MM.1S (cell line): ENCODE data around the gene NR4A2.

Experiments used
- DNase-seq: peaks from one replicate; pipeline ENCODE4 v3.0.0-alpha.2; 2015
- H2AFZ ChIP-seq: fragments of 300-600 bp; sonication (generic); 2 replicates; pipeline ENCODE4 v1.6.0; 2016; ENCODE audit warnings: antibody characterized with exemption, low read length
- H3F3A ChIP-seq: fragments of 300-600 bp; sonication (generic); 2 replicates; pipeline ENCODE4 v1.6.1; 2016; ENCODE audit warnings: mild to moderate bottlenecking, antibody characterized with exemption, low read length, moderate library complexity, mixed read lengths; ENCODE audit not compliant: insufficient read depth
- H3K27ac ChIP-seq: fragments of 300-600 bp; sonication (generic); 2 replicates; pipeline ENCODE4 v1.5.1; 2016; ENCODE audit warnings: mild to moderate bottlenecking, low read length
- H3K27me3 ChIP-seq: fragments of 300-600 bp; sonication (generic); replicated peaks from 2 replicates; pipeline ENCODE4 v1.6.0; 2016; ENCODE audit warnings: low read length; ENCODE audit not compliant: insufficient read depth
- H3K36me3 ChIP-seq: fragments of 300-600 bp; sonication (generic); replicated peaks from 2 replicates; pipeline ENCODE4 v1.6.1; 2016; ENCODE audit warnings: mild to moderate bottlenecking, low read length, mixed read lengths; ENCODE audit not compliant: insufficient read depth
- H3K4me1 ChIP-seq: fragments of 300-600 bp; sonication (generic); 2 replicates; pipeline ENCODE4 v1.6.1; 2016; ENCODE audit warnings: low read length, mixed read lengths
- H3K4me2 ChIP-seq: fragments of 300-600 bp; sonication (generic); 2 replicates; pipeline ENCODE4 v1.6.0; 2016; ENCODE audit warnings: low read depth, low read length
- H3K4me3 ChIP-seq: fragments of 300-600 bp; sonication (generic); 2 replicates; pipeline ENCODE4 v1.5.1; 2016; ENCODE audit warnings: low read length, mixed read lengths
- H3K79me2 ChIP-seq: fragments of 300-600 bp; sonication (generic); 2 replicates; pipeline ENCODE4 v1.6.1; 2016; ENCODE audit warnings: mixed run types, low read length, mixed read lengths
- H3K9ac ChIP-seq: fragments of 300-600 bp; sonication (generic); 2 replicates; pipeline ENCODE4 v1.6.1; 2016; ENCODE audit warnings: low read length, mixed read lengths
- H3K9me2 ChIP-seq: fragments of 300-600 bp; sonication (generic); replicated peaks from 2 replicates; pipeline ENCODE4 v1.6.1; 2016; ENCODE audit warnings: mild to moderate bottlenecking, low read length, mixed read lengths; ENCODE audit not compliant: insufficient read depth
- H3K9me3 ChIP-seq: fragments of 300-600 bp; sonication (generic); replicated peaks from 2 replicates; pipeline ENCODE4 v1.6.1; 2016; ENCODE audit warnings: mild to moderate bottlenecking, low read length, mixed read lengths; ENCODE audit not compliant: insufficient read depth
- H4K20me1 ChIP-seq: fragments of 300-600 bp; sonication (generic); 2 replicates; pipeline ENCODE4 v1.6.1; 2016; ENCODE audit warnings: mild to moderate bottlenecking, low read length, moderate library complexity, mixed read lengths; ENCODE audit not compliant: insufficient read depth
- EZH2 ChIP-seq: fragments of 300-600 bp; sonication (generic); optimal IDR thresholded peaks from 2 replicates; pipeline ENCODE3; 2017; ENCODE audit warnings: low read depth, mild to moderate bottlenecking, antibody characterized with exemption, low read length, mixed read lengths
- EZH2phosphoT487 ChIP-seq: fragments of 300-600 bp; sonication (generic); IDR thresholded peaks from 2 replicates; pipeline ENCODE4 v1.6.1; 2018; ENCODE audit warnings: antibody characterized with exemption, low read length
- TF ChIP-seq, protein P1 (sequence below): fragments of 300-600 bp; sonication (generic); IDR thresholded peaks from 2 replicates; pipeline ENCODE4 v1.5.1; 2016; ENCODE audit warnings: antibody characterized with exemption, low read length, mixed read lengths

Gene NR4A2

DNA sequence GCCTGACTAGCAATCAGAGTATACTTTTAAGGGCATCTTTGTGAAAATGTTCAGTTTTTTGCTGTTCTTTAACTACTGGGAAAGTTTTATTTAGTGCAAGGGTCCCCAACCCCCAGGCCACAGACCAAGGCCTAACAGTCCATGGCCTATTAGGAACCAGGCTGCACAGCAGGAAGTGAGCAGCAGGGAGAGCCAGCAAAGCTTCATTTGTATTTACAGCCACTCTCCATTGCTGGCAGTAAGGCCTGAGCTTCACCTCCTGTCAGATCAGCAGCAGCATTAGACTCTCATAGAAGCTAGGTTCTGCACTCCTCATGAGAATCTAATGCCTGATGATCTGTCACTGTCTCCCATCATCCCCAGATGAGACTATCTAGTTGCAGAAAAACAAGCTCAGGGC, 17.1 kb upstream of the NR4A2 start:
- H3K9ac ChIP-seq = no peak overlapping the region
- H3K4me2 ChIP-seq = no peak overlapping the region
- DNase-seq = no peak
- H4K20me1 ChIP-seq = no peaks in the 10 kb centered on the region
- no peaks in the 10 kb centered on the region for H3K27me3 ChIP-seq
- no peaks in the 10 kb centered on the region for H3K9me3 ChIP-seq
- no peaks in the 10 kb centered on the region for H3F3A ChIP-seq
- no peaks in the 10 kb centered on the region for H3K79me2 ChIP-seq
- H3K36me3 ChIP-seq = no peaks in the 10 kb centered on the region
- no peak overlapping the region for H3K27ac ChIP-seq
- no peaks in the 10 kb centered on the region for H3K9me2 ChIP-seq
- H3K4me1 ChIP-seq = no peaks in the 10 kb centered on the region
- no peak overlapping the region for H2AFZ ChIP-seq
- no peak overlapping the region for H3K4me3 ChIP-seq
- TF ChIP-seq, protein P1, sequence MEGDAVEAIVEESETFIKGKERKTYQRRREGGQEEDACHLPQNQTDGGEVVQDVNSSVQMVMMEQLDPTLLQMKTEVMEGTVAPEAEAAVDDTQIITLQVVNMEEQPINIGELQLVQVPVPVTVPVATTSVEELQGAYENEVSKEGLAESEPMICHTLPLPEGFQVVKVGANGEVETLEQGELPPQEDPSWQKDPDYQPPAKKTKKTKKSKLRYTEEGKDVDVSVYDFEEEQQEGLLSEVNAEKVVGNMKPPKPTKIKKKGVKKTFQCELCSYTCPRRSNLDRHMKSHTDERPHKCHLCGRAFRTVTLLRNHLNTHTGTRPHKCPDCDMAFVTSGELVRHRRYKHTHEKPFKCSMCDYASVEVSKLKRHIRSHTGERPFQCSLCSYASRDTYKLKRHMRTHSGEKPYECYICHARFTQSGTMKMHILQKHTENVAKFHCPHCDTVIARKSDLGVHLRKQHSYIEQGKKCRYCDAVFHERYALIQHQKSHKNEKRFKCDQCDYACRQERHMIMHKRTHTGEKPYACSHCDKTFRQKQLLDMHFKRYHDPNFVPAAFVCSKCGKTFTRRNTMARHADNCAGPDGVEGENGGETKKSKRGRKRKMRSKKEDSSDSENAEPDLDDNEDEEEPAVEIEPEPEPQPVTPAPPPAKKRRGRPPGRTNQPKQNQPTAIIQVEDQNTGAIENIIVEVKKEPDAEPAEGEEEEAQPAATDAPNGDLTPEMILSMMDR = no peak
- TF ChIP-seq EZH2 (no peak), EZH2phosphoT487 (no peak)

DNA sequence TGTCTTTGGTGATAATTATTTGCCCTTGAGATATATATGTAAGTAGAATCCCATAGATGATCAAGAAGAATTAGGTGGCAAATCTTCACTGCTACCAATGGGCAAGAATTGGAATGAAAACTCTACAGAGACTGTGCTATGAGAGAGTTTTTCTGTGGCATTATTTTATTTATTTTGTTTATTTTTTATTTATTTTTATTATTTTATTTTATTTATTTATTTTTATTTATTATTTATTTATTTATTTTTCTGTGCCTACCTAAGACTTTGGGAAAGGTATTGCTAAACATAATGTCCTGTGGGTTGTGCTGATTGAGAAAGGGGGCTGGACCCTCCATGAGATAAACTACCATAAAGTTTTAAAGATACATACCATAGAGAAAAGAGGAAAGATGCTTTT, 16.6 kb upstream of the NR4A2 start:
- no peak overlapping the region for H3K27ac ChIP-seq
- H3K9me3 ChIP-seq = no peaks in the 10 kb centered on the region
- no peak overlapping the region for H3K9ac ChIP-seq
- no peaks in the 10 kb centered on the region for H3F3A ChIP-seq
- H3K36me3 ChIP-seq = no peaks in the 10 kb centered on the region
- DNase-seq = no peak
- H3K4me1 ChIP-seq = 0 out of 2 replicates have a peak, but pooled peaks cover 3% of the 10 kb centered on the region
- no peak overlapping the region for H2AFZ ChIP-seq
- H3K9me2 ChIP-seq = no peaks in the 10 kb centered on the region
- no peak overlapping the region for H3K4me3 ChIP-seq
- H3K4me2 ChIP-seq = no peak overlapping the region
- TF ChIP-seq, protein P1 = no peak
- TF ChIP-seq EZH2phosphoT487 = no peak
- no peak for TF ChIP-seq EZH2
- H3K27me3 ChIP-seq = no peaks in the 10 kb centered on the region
- H4K20me1 ChIP-seq = no peaks in the 10 kb centered on the region
- no peaks in the 10 kb centered on the region for H3K79me2 ChIP-seq

DNA sequence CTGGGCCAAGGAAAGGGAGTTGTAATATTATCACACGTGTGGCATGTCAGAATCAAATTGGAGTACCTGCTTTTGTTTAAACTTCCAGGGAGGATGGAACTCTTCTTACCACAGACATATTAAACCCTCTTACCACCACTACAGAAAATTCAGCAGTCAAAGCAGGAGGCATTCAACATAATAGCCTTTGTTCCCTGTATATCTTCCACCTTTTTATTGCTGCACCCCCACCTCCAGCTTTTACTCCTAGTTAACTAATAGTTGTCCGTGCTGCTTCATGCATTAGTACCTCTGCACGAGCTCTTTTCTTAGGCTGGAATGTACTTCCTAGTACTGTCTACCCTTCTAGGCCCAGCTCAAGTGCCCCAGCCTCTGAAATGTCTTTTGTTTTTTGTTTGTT, 14.9 kb upstream of the NR4A2 start:
- H3K4me3 ChIP-seq = no peak overlapping the region
- no peaks in the 10 kb centered on the region for H3K27me3 ChIP-seq
- H3K79me2 ChIP-seq = no peaks in the 10 kb centered on the region
- no peak overlapping the region for H3K27ac ChIP-seq
- no peak overlapping the region for H3K4me2 ChIP-seq
- peaks cover 15% of the 10 kb centered on the region; the same call in 1 of the 2 replicates for H3K4me1 ChIP-seq
- H3K9me2 ChIP-seq = no peaks in the 10 kb centered on the region
- no peak overlapping the region for H3K9ac ChIP-seq
- H3K9me3 ChIP-seq = no peaks in the 10 kb centered on the region
- TF ChIP-seq, protein P1 = no peak
- no peak for TF ChIP-seq EZH2
- TF ChIP-seq EZH2phosphoT487 = no peak
- H3F3A ChIP-seq = peaks cover 13% of the 10 kb centered on the region
- no peaks in the 10 kb centered on the region for H4K20me1 ChIP-seq
- H3K36me3 ChIP-seq = no peaks in the 10 kb centered on the region
- DNase-seq = no peak
- H2AFZ ChIP-seq = no peak overlapping the region
